NCI-H345 (cell line): ENCODE results near the gene KCNMA1.

Experiments used
- DNase-seq: peaks from one replicate; lab custom pipeline; 2025; lab: John Stamatoyannopoulos, UW

Gene KCNMA1

DNA sequence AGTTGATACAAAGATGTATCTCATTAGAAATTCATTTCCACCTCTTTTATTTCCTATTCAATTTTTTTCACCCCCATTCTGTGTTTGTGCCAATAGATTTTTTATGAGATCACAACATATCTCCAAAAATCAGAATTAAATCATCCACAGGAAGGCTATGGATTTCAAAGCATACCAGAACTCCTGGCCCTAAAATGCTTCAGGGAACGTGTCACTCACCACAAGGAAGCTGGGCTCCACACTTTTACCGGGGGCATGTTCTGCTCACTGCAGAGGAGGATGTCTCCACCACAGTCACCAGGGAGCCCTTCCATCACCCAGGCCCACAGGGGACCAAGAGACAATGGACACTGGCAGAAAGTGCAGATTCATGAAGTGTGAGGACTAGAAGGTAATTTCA is 456.8 kb downstream of the KCNMA1 start:
- DNase-seq: no peak

DNA sequence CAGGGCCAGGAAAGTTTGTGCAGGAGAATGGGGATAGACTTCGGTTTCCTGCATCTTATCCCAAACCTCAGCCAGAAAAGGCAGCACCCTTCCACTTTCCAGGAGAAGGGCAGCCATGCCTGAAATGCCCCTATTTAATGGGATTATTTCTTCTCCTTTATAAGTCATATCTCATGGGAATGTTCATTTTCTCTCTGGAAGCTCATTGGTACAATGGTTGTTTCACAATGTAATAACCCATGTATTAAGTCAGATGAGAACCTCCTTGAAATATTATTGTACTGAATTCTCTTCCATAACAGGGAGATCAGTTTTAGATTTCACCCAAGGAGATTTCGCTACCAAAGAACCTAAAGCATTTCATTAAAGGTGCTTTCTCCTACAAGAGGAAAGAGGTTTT is 457.5 kb downstream of the KCNMA1 start:
- DNase-seq: no peak

DNA sequence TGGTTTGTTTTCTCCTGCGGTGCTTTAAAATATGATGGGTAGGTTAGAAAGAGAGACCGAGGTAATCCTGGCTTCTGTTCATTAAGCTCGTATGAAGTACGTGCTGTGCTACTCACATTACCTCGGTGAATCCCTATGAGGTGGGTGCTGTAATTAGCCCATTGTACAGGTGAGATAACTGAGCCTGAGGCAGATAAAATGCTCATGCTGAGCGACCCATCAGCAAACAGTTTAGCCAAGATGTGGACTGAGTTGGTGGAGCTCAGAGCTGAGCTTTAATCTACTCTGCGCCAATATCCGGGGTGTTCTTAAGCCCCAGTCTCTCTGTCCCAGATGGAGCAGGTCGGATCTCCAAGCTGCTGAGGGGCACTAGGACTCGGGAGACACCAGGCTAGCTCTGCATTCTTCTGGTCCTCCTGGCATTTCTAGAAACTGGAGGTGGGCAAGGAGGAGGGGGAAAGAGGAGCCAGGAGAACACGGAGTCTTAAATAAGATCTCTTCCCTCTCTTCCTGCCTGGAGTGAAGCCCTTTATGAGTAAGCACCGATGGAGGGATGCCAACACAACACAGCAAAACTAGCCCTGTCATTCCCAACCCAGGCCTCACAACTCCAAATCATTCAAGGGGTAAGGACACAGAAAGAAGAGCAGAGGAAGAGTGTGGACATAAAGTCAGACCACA is 458.5 kb downstream of the KCNMA1 start:
- no peak for DNase-seq

DNA sequence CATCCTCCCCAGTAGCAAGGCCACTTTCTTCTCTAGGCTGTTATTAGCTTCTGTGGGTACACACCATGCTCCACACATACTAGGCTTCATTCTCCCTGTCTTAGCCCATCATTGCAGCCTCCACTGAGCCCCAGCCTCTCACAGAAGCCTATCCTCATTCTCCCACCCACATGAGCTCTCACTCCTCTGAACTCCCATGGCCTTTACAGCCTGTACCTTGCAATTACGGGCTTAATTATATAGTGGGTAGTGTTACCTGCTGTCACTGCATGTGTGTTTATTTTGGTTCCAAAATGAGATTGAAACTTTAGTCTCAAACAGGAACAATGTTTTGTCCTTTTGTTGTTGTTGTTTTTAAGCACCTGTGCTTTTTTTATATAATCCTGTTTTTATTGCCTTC is 460.0 kb downstream of the KCNMA1 start:
- no peak for DNase-seq

DNA sequence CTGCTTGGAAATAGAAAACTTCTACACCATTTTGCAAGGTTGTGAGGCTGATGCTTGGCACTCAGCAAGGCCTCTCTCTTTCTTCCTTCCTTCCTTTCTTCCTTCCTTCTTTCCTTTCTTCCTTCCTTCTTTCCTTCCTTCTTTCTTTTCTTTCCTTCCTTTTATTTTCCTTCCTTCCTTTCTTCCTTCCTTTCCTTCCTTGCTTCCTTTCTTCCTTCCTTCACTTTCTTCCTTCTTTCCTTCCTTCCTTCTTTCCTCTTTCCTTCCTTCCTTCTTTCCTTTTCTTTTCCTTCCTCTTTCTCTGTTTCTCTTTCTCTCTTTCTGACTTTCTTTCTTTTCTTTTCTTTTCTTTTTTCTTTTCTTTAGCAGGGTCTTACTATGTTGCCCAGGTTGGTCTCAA is 460.4 kb downstream of the KCNMA1 start:
- DNase-seq: no peak

DNA sequence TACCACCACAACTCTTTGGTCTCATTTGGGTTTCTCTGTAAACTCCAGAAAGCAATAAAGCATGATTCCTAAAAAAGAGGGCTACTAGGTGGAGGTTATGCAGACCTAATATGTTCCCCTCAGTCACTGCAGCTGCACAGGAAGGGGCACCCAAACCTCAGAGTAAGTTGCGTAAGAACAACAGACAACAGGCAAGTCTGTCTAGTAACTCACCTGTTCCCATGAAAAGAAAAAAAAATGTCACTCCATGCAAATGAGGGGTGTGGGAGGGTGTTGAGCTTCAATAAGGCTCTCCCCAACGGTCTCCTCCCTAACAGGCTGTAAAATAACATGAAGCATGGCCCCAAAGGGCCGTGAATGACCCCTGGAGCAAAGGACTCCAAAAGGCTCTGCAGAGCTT is 461.4 kb downstream of the KCNMA1 start:
- no peak for DNase-seq

DNA sequence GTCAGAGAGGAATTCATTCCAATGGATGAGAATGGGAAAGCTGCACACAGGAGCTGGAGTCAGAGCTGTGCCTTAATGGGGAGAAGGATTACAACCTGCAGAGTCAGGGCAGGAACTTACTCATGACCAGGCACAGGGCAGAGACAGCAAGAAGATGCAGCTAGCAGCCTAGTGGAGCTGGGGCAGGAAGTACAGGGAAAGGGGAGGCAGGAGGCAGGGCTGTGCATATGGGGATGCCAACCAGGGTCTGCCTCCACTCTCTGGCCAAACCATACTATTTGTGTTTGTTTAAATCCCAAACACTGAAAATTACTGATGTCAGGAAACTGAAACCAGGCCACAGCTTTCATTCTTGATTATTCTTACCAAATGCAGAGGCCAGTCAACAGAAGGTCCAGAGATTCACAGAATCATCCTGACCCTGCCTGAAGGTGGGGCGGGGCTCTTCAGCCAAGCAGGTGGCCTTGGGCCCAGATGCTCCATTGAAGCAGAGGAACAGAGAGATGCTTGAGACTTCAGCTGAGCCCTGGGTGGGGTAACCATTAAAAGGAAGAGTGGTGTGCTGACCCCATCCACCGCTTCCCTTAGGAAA is 461.9 kb downstream of the KCNMA1 start:
- no peak for DNase-seq

DNA sequence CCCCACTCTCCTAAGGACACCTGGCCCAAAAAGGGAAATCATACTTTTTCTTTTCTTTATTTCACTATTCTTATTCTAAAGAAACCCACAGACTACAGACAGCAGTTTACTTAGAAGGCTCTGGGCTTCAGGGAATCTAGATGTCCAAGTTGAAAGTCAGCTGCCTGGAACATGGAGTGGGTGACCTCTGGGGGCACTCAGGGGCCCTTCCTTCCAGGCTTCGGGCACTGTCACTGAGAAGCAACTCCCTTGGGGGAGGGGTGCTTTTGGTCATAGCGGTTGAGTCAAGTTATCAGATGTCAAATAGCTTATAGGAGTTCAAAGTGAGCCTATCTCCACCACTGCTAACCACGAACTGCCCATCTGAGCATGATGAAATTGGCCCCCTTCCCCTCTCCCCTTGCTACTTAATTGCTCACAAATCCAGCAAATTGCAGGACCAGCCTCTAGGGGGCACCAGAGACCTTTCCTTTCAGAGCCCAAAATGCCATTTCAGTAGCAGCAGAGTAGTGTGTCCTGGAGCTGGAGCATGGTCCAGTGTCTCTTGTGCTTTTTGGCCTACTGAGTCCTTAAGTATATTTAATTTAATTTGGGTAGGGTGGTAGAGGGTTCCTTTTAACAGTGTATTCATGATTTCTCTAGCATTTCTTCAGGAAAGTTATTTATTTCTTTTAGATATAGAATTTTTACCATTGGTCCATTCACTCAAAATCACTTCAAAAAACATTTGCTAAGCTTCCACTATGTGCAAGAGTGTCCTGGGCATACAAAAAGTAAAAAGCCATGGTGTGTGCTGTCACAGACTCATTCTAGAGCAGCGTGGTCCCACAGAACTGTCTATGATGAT is 463.8 kb downstream of the KCNMA1 start:
- DNase-seq: peak; percentile 68

DNA sequence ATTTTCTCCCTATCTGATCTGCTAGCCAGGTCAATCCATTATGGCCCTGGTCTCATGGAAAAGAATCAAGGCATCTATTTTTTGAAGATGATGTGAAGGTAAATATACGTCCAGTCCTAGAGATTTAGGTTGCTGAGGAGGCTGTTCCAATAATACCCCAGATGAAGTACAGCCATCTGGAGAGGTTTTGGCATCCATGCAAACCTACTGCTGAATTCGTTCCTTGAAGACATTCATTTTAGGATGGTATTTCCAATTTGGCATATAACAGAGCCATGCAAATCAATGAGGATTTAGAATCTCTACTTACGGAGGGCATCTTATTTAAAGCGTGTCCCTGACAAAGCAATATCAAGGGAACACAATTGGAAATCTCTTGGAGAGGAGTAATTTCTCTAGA is 465.5 kb downstream of the KCNMA1 start:
- DNase-seq: no peak

DNA sequence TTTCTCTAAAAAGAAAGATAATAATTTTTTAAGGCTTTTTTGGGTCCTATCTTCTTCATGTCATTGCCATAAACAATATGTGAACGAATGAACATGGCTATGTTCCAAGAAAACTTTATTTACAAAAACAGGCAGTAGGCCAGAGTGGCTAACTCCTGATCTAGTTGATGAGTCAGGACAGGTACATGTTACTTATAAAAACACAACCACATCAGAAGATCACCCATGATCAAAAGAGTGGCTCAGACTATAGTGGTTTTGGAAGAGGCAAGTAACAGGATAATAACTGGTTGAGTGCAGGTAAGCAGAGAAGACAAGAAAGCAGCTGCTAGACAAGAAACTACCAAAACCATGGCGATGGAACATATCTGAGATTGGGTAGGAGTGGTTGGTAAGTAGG is 468.7 kb downstream of the KCNMA1 start:
- no peak for DNase-seq

DNA sequence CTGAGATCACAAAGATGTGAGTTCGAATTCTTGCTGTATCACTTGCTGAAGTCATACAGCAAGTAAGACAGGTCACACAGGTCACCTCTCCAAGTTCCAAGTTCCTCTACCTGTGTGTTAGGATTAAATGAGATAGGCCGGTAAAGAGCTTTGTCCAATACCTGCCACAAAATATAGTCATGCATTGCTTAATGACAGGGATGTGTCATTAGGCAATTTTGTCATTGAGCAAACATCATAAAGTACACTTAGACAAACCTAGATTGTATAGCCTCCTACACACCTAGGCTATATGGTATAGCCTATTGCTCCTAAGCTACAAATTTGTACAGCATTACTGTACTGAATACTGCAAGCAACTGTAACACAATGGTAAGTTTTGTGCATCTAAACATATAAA is 469.4 kb downstream of the KCNMA1 start:
- DNase-seq: no peak

DNA sequence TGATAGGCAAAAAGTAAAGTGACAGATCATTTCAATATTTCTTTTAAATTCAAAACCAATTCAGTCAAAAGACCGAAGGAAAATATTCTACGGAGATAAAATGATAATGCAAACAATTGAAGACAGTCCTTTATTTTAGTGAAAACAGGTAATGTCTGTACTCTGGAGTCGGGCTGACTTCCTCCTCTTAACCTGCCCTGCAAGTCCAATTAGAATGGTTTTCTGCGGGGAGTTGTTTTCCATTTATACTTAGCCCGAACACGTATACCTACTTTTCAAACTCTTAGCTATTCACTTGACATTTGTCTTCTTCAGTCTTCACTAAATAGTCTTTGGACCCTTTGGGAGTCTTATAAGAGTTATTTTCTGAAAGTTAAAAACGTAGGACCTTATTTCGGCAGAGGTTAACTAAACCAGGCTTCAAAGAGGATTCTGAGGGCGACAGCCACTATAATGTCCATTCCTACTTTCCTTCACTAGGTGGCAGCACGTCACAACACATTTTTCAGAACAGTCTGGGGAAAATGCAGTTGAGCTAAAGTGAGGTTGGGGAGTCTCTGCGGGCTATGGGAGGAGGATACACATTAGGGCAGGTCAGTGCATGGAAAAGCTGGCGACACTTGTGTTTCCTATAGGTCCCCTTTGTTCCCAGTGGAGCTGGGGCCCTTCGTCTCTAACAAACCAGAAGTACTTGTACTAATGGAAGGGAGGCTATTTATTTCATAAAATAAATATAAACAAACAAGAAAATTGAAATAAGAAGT is 472.0 kb downstream of the KCNMA1 start:
- DNase-seq: peak; percentile 68

DNA sequence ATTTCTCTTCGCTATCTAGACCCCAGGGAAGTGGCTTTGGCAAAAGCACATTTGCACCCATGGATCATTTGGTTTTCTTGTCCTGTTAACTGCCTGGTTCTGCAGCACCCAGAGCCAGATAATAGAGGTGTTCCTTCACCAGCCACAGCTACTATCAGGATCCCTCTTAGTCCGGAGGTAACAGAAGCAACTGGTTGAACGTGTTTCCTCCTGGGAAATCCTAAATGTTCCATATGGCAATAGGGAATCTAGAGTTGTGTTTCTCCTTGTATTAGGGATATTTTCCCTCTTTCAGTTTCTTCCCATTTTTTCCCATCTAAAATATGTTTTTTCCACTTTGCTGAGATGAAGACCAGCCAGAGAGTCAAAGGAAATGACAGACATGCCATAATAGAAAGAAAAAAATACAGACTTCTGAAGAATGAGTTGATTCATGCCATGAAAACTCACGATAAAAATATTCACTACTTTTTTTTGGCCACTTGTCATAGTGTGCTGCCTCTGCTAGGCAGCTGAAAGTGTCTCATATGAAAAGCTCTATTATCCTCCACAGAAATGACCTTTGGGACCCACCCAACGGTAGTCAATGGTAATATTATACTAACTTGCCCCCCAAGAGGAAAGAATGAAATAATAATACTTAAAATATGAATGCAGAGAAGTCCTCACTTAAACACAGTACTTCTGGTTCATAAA is 472.8 kb downstream of the KCNMA1 start:
- DNase-seq: no peak

DNA sequence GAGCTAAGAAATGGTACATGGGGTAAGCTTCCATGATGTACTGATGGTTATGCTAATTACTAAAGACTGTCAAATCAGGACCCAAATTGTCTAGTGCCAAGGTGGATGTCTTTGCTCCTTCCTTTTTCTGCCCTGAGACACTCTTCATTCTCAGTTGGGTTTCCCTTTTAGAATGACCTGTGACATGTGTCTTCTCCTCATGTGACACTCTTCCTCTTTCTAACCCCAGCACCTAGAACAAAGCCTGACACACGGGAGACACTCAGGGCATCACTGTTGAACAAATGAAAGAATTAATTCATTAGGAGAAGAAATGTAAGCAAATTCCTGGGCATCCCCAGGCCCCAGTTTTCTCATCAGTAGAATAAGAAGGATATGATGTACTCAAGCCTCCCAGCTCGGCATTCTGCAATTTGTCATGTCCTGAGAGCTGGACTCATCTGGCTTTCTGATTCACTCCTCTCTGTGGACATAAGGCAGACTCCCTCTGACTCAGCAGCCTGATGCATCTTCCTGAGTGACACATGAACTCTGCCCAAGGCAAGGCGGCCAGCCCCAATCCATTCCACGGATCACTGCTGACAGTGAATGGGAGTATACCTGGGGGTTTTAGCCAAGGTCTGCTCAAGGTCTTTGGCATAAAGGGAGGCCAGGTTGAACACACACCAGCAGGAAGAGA is 473.8 kb downstream of the KCNMA1 start:
- DNase-seq: no peak

DNA sequence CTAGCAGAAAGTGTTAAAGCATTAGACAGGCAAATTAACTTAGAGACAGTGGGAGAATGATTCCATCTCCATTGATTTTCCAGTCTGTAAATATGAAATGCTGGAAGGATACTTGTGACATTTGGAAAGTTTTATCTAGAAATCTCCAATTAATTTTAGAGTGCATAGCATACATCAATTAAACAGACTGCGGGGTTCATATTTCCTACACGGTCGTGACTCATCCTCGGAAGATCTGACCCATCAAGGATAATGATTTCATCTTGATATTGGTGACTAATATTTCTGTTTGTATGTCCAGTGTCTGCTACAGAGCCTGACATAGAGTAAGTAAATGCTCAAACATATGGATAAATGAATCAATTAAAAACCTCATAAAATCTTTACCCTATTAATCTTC is 474.9 kb downstream of the KCNMA1 start:
- no peak for DNase-seq

DNA sequence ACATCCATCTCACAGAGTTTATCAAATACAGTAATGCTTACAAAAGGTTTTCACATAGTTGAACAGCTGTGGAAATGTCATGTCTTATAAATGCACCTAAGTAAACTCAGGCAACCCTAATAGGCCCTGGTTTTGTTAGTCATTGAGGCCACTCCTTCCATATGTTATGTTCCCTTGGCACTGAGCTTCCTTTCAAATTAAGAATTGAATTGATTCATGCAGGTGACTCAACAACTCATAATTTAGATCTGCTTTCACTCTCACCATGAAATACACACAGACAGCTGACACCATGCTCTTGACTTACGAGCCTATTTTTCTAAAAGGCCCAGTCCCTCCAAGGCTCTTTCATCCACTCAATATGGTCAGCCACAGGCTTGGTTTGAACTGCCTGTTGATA is 476.9 kb downstream of the KCNMA1 start:
- DNase-seq: peak; percentile 76

DNA sequence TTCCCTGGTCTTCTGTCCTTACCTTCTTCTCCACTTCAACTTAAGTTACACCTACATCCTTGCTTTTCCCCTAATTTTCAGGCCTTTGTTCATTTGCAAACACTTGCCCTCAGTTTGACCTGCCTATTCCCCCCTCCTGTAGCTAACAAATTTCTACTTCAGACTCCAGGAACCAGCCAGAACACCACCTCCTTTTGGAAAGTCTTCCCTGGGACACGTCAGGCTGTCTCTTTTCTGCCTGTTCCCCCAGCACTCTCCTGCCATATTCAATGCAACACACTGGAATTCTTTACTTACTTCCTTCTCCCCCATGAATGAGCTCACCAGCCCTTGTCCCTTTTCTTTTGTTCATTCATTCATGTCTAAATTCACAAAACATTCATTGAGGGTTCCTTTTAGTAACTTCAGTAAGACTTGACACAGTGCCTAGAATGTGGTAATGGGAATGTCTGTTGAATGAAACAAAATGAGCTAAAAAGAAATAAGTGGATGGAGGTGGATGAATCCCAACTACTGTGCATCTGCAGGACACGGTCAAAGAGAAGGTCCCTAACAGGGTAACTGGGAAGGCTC is 478.0 kb downstream of the KCNMA1 start:
- no peak for DNase-seq

DNA sequence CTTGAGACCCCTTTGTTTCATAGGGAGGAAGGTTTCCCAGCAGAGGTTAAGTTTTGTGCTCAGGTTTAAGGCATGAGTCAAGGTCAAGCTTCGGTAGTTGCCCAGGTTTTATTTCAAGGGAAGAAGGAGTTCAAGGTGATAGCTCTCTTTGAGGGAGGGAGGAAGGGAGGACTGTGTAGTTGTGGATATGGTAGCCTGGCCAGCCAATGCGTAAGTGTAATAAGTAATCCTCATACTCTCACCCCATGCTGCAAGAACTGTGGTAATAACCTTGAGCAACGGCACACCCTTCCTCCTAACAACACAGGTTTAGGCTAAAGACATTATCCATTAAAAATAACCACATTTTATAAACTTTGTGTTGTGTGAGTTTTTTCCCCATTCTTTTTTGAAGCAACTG is 478.9 kb downstream of the KCNMA1 start:
- no peak for DNase-seq

DNA sequence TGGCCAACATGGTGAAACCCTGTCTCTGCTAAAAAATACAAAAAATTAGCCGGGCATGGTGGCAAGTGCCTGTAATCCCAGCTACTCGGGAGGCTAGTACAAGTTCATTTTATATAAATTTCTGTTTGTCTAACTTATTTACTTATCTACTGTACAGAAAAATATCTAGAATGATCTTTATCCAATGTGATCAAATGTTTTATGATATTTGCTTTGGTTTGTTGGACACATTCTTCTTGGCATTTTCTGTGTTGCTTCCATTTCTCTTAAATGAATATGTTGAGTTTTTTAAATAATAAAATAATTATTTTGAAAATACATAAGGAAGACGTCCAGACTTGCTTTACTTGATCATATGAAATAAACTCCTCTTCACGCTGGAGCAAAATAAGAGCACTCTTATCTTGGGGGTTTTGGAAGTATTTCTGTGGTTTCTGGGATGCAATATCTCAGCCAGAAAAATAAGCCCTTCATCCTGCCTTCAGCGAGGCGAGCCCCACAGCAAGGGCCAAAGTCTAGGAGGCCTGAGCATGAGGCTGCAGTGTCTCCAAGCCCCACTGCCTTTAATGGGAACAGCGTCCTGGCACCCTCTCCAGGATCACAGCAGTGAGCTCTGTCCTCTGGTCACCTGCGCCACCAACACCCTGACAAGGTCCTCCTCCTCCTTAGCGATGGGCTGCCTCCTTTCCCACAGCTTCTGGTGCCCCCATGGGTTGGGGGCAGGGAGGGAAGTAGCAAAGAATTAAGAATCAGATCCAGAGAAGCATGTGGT is 480.2 kb downstream of the KCNMA1 start:
- no peak for DNase-seq

DNA sequence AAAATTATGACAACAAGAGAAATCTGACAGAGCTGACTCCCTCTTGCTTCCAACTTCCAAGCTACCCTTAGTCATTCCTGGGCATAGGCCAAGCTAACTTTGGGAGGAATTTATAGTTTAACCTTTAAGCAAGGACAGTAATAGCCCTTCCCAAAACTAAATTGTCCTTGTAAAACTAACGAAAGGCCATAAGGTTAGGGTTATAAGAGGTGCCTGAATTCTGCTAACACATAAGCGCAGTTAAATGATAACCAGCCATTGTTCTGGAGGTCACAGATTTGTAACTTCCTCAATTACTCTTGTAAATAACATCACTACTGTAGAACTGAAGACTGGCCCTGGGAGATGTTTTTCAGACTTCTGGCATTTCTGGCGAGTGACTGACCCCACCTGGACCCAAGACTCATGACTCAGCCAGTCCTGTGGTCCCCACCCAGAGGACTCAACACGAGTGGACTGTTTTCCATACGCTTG is 481.2 kb downstream of the KCNMA1 start:
- DNase-seq: no peak
